Astrocyte of the cerebellum (primary cell): Measurements from ENCODE around the gene WDR47.

ENCODE experiments used
- DNase-seq: peaks from one replicate; pipeline ENCODE4 v3.0.0-alpha.2; 2011; ENCODE audit warnings: low read depth
- H3K4me3 ChIP-seq: 2 replicates; pipeline ENCODE4 v1.5.1; 2011; ENCODE audit warnings: mild to moderate bottlenecking, low read depth, low read length, moderate library complexity
- CTCF ChIP-seq: IDR thresholded peaks from 2 replicates; pipeline ENCODE4 v1.5.1; 2012; ENCODE audit warnings: low read length, low read depth, moderate library complexity, mild to moderate bottlenecking; ENCODE audit errors: missing control alignments
- in situ Hi-C: cut with HindIII; loops from 2 replicates; pipeline ENCODE4 v1.10.0; 2017; ENCODE audit warnings: low sequenced_read_pairs

Gene WDR47

GRCh38 chr1:108963052-108963686 lies 78.7 kb downstream of the WDR47 start, which contains the start of gene CLCC1:
CLCC1 (minus strand) TSS chr1:108963484; CDS start chr1:108950437, 13,047 bp downstream.
- peak within 1 kb of the TSS; percentile 71 for H3K4me3 ChIP-seq
- no peak for TF ChIP-seq CTCF
- DNase-seq, result peak; percentile 65
- in situ Hi-C loops, result no loop called here

GRCh38 chr1:108962681-108963051 lies 79.2 kb downstream of the WDR47 start:
- no peak for TF ChIP-seq CTCF
- peak overlapping the region; percentile 71 for H3K4me3 ChIP-seq
- in situ Hi-C loops, result no loop called here
- DNase-seq, result no peak

GRCh38 chr1:108961752-108962486 lies 80.0 kb downstream of the WDR47 start:
- no peak for DNase-seq
- H3K4me3 ChIP-seq, result peak overlapping the region; percentile 71
- in situ Hi-C loops, result no loop called here

GRCh38 chr1:108961198-108961597 lies 80.7 kb downstream of the WDR47 start:
- TF ChIP-seq CTCF, result no peak
- in situ Hi-C loops, result no loop called here
- DNase-seq, result no peak
- H3K4me3 ChIP-seq, result no peak overlapping the region

More at GRCh38 chr1:108961752-108962486, 80.0 kb downstream of the WDR47 start:
- no peak for TF ChIP-seq CTCF

GRCh38 chr1:108960719-108961118 lies 81.2 kb downstream of the WDR47 start:
- no peak for TF ChIP-seq CTCF
- no peak overlapping the region for H3K4me3 ChIP-seq
- no peak for DNase-seq
- in situ Hi-C loops, result no loop called here

- H3K4me3 ChIP-seq, result no peak overlapping the region
- no peak for DNase-seq
- no peak for TF ChIP-seq CTCF
- in situ Hi-C loops, result no loop called here
These were observed 84.0 kb downstream of the WDR47 start for GRCh38 chr1:108957888-108958287.
